Measurements from ENCODE around the gene HNRNPA1.

DNA sequence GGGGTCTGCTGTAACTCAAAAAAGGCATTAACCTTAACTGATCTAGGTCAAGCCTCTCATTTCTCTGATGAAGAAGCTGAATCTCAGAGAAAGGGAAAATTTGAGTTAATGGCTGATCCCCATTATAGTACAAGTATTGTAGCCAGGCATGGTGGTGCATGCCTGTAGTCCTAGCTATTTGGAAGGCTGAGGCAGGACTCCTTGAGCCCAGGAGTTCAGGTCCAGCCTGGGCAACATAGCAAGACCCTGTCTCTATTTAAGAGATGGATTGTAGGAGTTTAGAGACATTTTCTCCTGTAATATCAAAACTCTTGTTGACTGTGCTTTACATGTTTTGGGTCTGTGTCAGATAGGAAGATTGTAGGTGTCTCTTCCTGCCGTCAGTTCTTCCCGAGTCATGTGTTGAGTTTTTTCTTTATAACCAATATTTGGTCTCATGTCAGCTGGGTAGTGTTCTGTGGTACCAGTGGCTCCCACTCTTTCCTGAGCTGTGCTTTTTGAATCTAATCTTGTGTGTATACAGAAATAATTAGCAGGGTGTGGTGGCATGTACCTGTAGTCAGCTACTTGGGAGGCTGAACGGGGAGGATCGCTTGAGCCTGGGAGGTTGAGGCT is 53.0 kb downstream of the HNRNPA1 start:
- TF ChIP-seq, protein P1, sequence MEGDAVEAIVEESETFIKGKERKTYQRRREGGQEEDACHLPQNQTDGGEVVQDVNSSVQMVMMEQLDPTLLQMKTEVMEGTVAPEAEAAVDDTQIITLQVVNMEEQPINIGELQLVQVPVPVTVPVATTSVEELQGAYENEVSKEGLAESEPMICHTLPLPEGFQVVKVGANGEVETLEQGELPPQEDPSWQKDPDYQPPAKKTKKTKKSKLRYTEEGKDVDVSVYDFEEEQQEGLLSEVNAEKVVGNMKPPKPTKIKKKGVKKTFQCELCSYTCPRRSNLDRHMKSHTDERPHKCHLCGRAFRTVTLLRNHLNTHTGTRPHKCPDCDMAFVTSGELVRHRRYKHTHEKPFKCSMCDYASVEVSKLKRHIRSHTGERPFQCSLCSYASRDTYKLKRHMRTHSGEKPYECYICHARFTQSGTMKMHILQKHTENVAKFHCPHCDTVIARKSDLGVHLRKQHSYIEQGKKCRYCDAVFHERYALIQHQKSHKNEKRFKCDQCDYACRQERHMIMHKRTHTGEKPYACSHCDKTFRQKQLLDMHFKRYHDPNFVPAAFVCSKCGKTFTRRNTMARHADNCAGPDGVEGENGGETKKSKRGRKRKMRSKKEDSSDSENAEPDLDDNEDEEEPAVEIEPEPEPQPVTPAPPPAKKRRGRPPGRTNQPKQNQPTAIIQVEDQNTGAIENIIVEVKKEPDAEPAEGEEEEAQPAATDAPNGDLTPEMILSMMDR (IDR thresholded peaks at IDR 0.05; ENCODE audit: borderline replicate concordance, extremely low read depth, low read length, poor library complexity, severe bottlenecking) = no peak
- TF ChIP-seq EZH2 (IDR thresholded peaks at IDR 0.05; ENCODE audit: borderline replicate concordance, low read depth, low read length, severe bottlenecking) = no peak
